HL-60 (cell line): ENCODE measurements around the gene TMEM208.

Experiments used
- DNase-seq, 2 experiments: peaks; one replicate each; pipeline ENCODE4 v3.0.0-alpha.2; 2010 to 2020; ENCODE audit warnings: low read depth in 1 of 2, low spot score in 1 of 2
- H3K27ac ChIP-seq: fragments of 250-450 bp; sonication (Bioruptor Pico); replicated peaks from 2 replicates; pipeline ENCODE4 v1.5.1; 2020; ENCODE audit warnings: mild to moderate bottlenecking, moderate library complexity
- H3K27me3 ChIP-seq: fragments of 250-450 bp; sonication (Bioruptor Pico); 2 replicates; pipeline ENCODE4 v1.5.1; 2021; ENCODE audit warnings: mild to moderate bottlenecking, moderate library complexity; ENCODE audit not compliant: insufficient read depth, poor library complexity, severe bottlenecking
- H3K4me3 ChIP-seq: replicated peaks from 2 replicates; pipeline ENCODE4 v1.5.1; 2011; ENCODE audit warnings: mild to moderate bottlenecking, control low read depth, low read length; ENCODE audit not compliant: insufficient read depth
- CTCF ChIP-seq: IDR thresholded peaks from one replicate; pipeline ENCODE4 v1.5.1; 2011; ENCODE audit warnings: low read length, control low read depth, inconsistent platforms; ENCODE audit not compliant: insufficient read depth
- GABPA ChIP-seq: IDR thresholded peaks from 2 replicates; pipeline ENCODE4 v1.6.1; 2012; ENCODE audit warnings: low read depth
- POLR2AphosphoS5 ChIP-seq: IDR thresholded peaks from 2 replicates; pipeline ENCODE4 v1.6.1; 2012; ENCODE audit warnings: low read depth
- REST ChIP-seq: IDR thresholded peaks from 2 replicates; pipeline ENCODE4 v1.6.1; 2012; ENCODE audit warnings: low read depth; ENCODE audit not compliant: insufficient replicate concordance
- SPI1 ChIP-seq: IDR thresholded peaks from 2 replicates; pipeline ENCODE4 v1.6.1; 2012; ENCODE audit warnings: low read depth, mild to moderate bottlenecking, borderline replicate concordance

Gene TMEM208

GRCh38 chr16:67228034-67228785 lies 1.3 kb downstream of the TMEM208 start:
- no peak for DNase-seq
- Histone ChIP-seq H3K27ac (no peak overlapping the region), H3K4me3 (peak overlapping the region; percentile 100), H3K27me3 (no peaks in the 10 kb centered on the region)
- TF ChIP-seq REST (no peak), POLR2AphosphoS5 (no peak), GABPA (no peak), CTCF (no peak), SPI1 (no peak)

GRCh38 chr16:67228905-67229304 lies 2.0 kb downstream of the TMEM208 start:
- no peak overlapping the region for H3K27ac ChIP-seq
- H3K4me3 ChIP-seq = no peak overlapping the region
- H3K27me3 ChIP-seq = no peaks in the 10 kb centered on the region
- TF ChIP-seq SPI1 = no peak
- no peak for TF ChIP-seq REST
- TF ChIP-seq POLR2AphosphoS5 = no peak
- TF ChIP-seq CTCF = no peak
- no peak for TF ChIP-seq GABPA
- DNase-seq = no peak

GRCh38 chr16:67229906-67230808 lies 3.2 kb downstream of the TMEM208 start:
- no peak overlapping the region for H3K27ac ChIP-seq
- TF ChIP-seq POLR2AphosphoS5 (peak; percentile 42; the same call in 1 of the 2 replicates), GABPA (no peak)
- DNase-seq = no peak
- no peak overlapping the region for H3K4me3 ChIP-seq
- H3K27me3 ChIP-seq = no peaks in the 10 kb centered on the region
